Loucy (cell line): ENCODE data around the gene RFNG.

Experiments used
- H2AFZ ChIP-seq: fragments of 200-600 bp; sonication (generic); 2 replicates; pipeline ENCODE4 v1.6.0; 2016; ENCODE audit warnings: antibody characterized with exemption, mild to moderate bottlenecking, low read length, moderate library complexity
- H3F3A ChIP-seq: fragments of 200-600 bp; 2 replicates; pipeline ENCODE4 v1.6.0; 2016; ENCODE audit warnings: antibody characterized with exemption, low read depth, mild to moderate bottlenecking
- H3K27me3 ChIP-seq: fragments of 200-600 bp; sonication (generic); 2 replicates; pipeline ENCODE4 v1.6.1; 2014; ENCODE audit warnings: low read length, mild to moderate bottlenecking; ENCODE audit not compliant: insufficient read depth, poor library complexity, severe bottlenecking
- H3K36me3 ChIP-seq: fragments of 200-600 bp; sonication (generic); 2 replicates; pipeline ENCODE4 v1.6.1; 2016; ENCODE audit warnings: low read length; ENCODE audit not compliant: insufficient read depth
- H3K4me1 ChIP-seq: fragments of 200-600 bp; sonication (generic); 2 replicates; pipeline ENCODE4 v1.5.1; 2014; ENCODE audit warnings: low read length, mild to moderate bottlenecking; ENCODE audit not compliant: insufficient read depth, poor library complexity, severe bottlenecking
- H3K4me2 ChIP-seq: fragments of 200-600 bp; sonication (generic); 2 replicates; pipeline ENCODE4 v1.6.0; 2014; ENCODE audit warnings: antibody characterized with exemption, low read length, low read depth, mild to moderate bottlenecking; ENCODE audit not compliant: poor library complexity, severe bottlenecking
- H3K4me3 ChIP-seq: fragments of 200-600 bp; sonication (generic); 2 replicates; pipeline ENCODE4 v1.5.1; 2014; ENCODE audit warnings: low read length, mild to moderate bottlenecking, mixed read lengths; ENCODE audit not compliant: poor library complexity, severe bottlenecking
- H3K79me2 ChIP-seq: fragments of 200-600 bp; sonication (generic); 2 replicates; pipeline ENCODE4 v1.6.1; 2014; ENCODE audit warnings: low read length; ENCODE audit not compliant: insufficient read depth
- H3K9ac ChIP-seq: fragments of 200-600 bp; sonication (generic); 2 replicates; pipeline ENCODE4 v1.6.0; 2014; ENCODE audit warnings: mild to moderate bottlenecking, low read depth, low read length, moderate library complexity; ENCODE audit not compliant: poor library complexity, severe bottlenecking
- H3K9me2 ChIP-seq: fragments of 200-600 bp; sonication (generic); replicated peaks from 2 replicates; pipeline ENCODE4 v1.6.1; 2016; ENCODE audit warnings: low read depth, low read length, mixed read lengths
- H3K9me3 ChIP-seq: fragments of 200-600 bp; sonication (generic); 2 replicates; pipeline ENCODE4 v1.6.1; 2014; ENCODE audit warnings: mild to moderate bottlenecking, antibody characterized with exemption, low read length, low read depth; ENCODE audit not compliant: insufficient read depth
- H4K20me1 ChIP-seq: fragments of 200-600 bp; sonication (generic); 2 replicates; pipeline ENCODE4 v1.6.0; 2014; ENCODE audit warnings: antibody characterized with exemption, low read length, mild to moderate bottlenecking; ENCODE audit not compliant: insufficient read depth, poor library complexity, severe bottlenecking
- EZH2phosphoT487 ChIP-seq: fragments of 200-600 bp; IDR thresholded peaks from 2 replicates; pipeline ENCODE4 v1.6.1; 2018; ENCODE audit warnings: antibody characterized with exemption, mild to moderate bottlenecking, moderate library complexity, borderline replicate concordance
- TF ChIP-seq, protein P1 (sequence below): fragments of 200-600 bp; sonication (generic); conservative IDR thresholded peaks from 2 replicates; pipeline ENCODE4 v1.5.1; 2014; ENCODE audit warnings: mild to moderate bottlenecking, antibody characterized with exemption, low read length

RFNG gene

DNA sequence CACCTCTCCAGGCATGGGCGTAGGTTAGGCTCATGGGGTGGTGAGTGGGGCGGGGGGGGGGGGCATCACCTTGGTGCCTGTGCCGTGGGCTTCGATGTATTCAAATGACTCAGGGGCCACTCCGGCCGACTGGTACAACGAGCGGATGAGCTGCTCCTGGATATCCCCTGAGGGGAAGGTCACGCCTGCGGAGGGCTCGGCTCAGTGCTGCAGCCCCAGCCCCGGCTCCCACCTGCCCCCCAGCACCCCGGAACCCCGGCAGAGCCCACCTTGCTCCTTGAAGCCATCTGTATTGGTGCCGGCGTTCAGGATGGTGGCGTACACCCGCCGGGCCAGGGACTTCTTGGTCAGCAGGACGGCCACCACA lies 41.0 kb upstream of the RFNG start:
- Histone ChIP-seq H2AFZ (no peak overlapping the region), H3K4me2 (no peak overlapping the region), H3K9me3 (no peaks in the 10 kb centered on the region), H3F3A (no peaks in the 10 kb centered on the region), H3K4me1 (peaks cover 13% of the 10 kb centered on the region), H3K36me3 (peaks cover 77% of the 10 kb centered on the region; the same call in 1 of the 2 replicates), H3K27me3 (no peaks in the 10 kb centered on the region), H4K20me1 (peaks cover 79% of the 10 kb centered on the region), H3K9ac (no peak overlapping the region), H3K4me3 (no peak overlapping the region), H3K79me2 (peaks cover 77% of the 10 kb centered on the region), H3K9me2 (no peaks in the 10 kb centered on the region)
- TF ChIP-seq, protein P1, sequence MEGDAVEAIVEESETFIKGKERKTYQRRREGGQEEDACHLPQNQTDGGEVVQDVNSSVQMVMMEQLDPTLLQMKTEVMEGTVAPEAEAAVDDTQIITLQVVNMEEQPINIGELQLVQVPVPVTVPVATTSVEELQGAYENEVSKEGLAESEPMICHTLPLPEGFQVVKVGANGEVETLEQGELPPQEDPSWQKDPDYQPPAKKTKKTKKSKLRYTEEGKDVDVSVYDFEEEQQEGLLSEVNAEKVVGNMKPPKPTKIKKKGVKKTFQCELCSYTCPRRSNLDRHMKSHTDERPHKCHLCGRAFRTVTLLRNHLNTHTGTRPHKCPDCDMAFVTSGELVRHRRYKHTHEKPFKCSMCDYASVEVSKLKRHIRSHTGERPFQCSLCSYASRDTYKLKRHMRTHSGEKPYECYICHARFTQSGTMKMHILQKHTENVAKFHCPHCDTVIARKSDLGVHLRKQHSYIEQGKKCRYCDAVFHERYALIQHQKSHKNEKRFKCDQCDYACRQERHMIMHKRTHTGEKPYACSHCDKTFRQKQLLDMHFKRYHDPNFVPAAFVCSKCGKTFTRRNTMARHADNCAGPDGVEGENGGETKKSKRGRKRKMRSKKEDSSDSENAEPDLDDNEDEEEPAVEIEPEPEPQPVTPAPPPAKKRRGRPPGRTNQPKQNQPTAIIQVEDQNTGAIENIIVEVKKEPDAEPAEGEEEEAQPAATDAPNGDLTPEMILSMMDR = no peak
- no peak for TF ChIP-seq EZH2phosphoT487

DNA sequence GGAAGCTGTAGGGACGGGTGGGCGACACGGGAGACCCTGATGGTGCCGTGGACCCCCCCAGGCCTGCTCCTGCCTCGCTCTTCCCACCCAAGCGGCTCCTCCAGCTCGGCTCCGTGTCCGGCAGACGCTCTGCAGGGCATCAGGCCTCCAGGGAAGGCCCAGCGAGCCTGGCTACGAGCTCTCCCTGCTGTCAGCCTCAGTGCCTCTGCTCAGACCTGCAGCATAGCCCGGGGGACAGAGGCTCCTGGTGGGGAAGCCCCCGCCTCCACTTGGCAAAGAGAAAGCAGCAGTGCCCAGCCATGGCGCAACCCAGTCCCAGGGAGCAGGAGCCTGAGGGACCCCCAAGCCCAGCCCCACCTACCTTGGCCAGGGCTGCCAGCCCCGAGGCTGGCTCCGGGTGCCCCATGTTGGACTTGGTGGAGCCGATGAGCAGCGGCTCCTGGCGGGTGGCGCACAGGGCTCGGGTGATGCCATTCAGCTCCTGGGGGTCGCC lies 40.5 kb upstream of the RFNG start:
- H3K9me3 ChIP-seq = no peaks in the 10 kb centered on the region
- TF ChIP-seq, protein P1 = no peak
- no peak for TF ChIP-seq EZH2phosphoT487
- peaks cover 73% of the 10 kb centered on the region for H3K79me2 ChIP-seq
- peaks cover 82% of the 10 kb centered on the region; the same call in 1 of the 2 replicates for H3K36me3 ChIP-seq
- no peak overlapping the region for H3K9ac ChIP-seq
- no peak overlapping the region for H3K4me3 ChIP-seq
- no peaks in the 10 kb centered on the region for H3K9me2 ChIP-seq
- peaks cover 13% of the 10 kb centered on the region for H3K4me1 ChIP-seq
- H3K27me3 ChIP-seq = no peaks in the 10 kb centered on the region
- H4K20me1 ChIP-seq = peaks cover 76% of the 10 kb centered on the region
- no peaks in the 10 kb centered on the region for H3F3A ChIP-seq
- no peak overlapping the region for H3K4me2 ChIP-seq
- H2AFZ ChIP-seq = no peak overlapping the region

DNA sequence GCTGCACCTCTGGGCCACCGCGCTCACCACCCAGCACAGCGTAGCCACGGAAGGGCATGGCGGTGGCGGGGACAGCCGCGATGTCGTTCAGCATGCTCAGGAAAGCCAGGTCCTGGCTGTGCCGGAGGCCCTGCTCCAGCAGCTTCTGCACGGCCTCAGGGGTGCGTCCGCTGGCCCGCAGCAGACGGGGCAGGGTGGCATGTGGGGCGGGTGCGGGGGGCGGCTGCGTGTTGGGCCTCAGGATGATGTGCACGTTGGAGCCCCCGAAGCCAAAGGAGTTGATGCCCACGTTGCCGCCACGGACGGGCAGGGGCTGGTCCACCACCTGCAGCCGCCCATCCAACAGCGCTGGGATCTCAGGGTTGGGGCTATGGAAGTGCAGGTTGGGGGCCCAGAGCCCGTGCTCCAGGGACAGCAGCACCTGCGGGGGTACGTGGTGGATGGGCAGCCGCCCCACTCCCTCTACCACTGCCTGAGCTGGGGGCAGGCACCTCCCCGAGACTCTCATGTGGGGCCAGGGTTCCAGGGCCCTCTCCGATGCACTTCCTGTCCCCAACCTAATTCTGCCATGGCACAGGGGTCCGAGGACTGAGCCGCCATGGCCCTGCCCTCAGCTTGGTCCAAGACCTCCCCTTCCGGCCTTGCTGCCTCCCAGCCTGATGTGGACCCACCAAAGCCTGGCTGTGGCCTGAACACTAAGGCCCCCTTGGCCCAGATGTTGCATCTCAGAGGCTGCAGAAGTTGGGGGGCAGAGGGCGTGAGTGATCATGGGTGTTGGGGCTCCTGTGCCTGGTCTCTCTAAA lies 39.9 kb upstream of the RFNG start:
- H3F3A ChIP-seq = no peaks in the 10 kb centered on the region
- H4K20me1 ChIP-seq = peaks cover 70% of the 10 kb centered on the region
- no peak overlapping the region for H3K4me2 ChIP-seq
- H2AFZ ChIP-seq = no peak overlapping the region
- H3K4me1 ChIP-seq = peaks cover 8% of the 10 kb centered on the region
- H3K79me2 ChIP-seq = peaks cover 66% of the 10 kb centered on the region
- H3K9me3 ChIP-seq = no peaks in the 10 kb centered on the region
- H3K4me3 ChIP-seq = no peak overlapping the region
- no peak overlapping the region for H3K9ac ChIP-seq
- TF ChIP-seq, protein P1 = no peak
- TF ChIP-seq EZH2phosphoT487 = no peak
- no peaks in the 10 kb centered on the region for H3K27me3 ChIP-seq
- peaks cover 88% of the 10 kb centered on the region; the same call in 1 of the 2 replicates for H3K36me3 ChIP-seq
- no peaks in the 10 kb centered on the region for H3K9me2 ChIP-seq
